Measurements from ENCODE around the gene WDR20.

DNA sequence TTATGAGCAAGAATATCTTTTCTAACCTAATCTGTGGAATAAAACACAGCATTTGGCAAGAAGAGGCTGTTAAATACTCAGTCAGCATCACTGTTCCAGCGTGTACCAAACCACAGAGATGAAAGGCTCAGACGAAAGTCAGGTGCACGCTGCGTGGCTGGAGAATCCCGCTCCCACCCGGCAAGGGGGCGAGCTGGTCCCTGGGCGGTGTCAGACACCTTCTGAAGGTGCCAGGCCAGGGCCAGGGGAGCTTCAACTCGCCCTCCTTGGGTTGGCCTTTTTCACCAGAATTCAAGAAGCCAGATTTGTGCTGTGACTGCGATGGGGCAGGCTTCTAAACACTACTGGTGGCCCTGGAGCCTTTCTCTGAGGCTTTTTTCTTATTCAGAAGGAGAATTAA lies 73.1 kb downstream of the WDR20 start:
- no peak for TF ChIP-seq MAX (IDR thresholded peaks at IDR 0.05)
- TF ChIP-seq, protein P1, sequence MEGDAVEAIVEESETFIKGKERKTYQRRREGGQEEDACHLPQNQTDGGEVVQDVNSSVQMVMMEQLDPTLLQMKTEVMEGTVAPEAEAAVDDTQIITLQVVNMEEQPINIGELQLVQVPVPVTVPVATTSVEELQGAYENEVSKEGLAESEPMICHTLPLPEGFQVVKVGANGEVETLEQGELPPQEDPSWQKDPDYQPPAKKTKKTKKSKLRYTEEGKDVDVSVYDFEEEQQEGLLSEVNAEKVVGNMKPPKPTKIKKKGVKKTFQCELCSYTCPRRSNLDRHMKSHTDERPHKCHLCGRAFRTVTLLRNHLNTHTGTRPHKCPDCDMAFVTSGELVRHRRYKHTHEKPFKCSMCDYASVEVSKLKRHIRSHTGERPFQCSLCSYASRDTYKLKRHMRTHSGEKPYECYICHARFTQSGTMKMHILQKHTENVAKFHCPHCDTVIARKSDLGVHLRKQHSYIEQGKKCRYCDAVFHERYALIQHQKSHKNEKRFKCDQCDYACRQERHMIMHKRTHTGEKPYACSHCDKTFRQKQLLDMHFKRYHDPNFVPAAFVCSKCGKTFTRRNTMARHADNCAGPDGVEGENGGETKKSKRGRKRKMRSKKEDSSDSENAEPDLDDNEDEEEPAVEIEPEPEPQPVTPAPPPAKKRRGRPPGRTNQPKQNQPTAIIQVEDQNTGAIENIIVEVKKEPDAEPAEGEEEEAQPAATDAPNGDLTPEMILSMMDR (IDR thresholded peaks at IDR 0.05; ENCODE audit: control extremely low read depth in 1 of 3, insufficient read depth in 1 of 3, low read depth in 1 of 3, low read length in 3 of 3), result no peak
- no peak for TF ChIP-seq RNF2 (IDR thresholded peaks at IDR 0.05; ENCODE audit: borderline replicate concordance, low read depth, low read length, missing control alignments, poor library complexity, severe bottlenecking)
- TF ChIP-seq EP300 (IDR thresholded peaks at IDR 0.05; ENCODE audit: borderline replicate concordance in 1 of 2, low read depth in 2 of 2, low read length in 2 of 2), result no peak
